SU-DHL-6 (cell line): ENCODE results near the gene NRP2.

Source experiments
- EZH2phosphoT487 ChIP-seq: fragments of 200-600 bp; sonication (generic), shearing (Covaris generic); conservative IDR thresholded peaks from 2 replicates; pipeline ENCODE4 v1.6.1; 2018; ENCODE audit warnings: mild to moderate bottlenecking, antibody characterized with exemption, low read length, moderate library complexity, mixed read lengths
- TF ChIP-seq, protein P1 (sequence below): fragments of 200-600 bp; sonication (generic); IDR thresholded peaks from one replicate; pipeline ENCODE4 v1.5.1; 2017; ENCODE audit warnings: antibody characterized with exemption, mild to moderate bottlenecking, low read length, moderate library complexity; ENCODE audit not compliant: insufficient read depth, poor library complexity, severe bottlenecking

DNA sequence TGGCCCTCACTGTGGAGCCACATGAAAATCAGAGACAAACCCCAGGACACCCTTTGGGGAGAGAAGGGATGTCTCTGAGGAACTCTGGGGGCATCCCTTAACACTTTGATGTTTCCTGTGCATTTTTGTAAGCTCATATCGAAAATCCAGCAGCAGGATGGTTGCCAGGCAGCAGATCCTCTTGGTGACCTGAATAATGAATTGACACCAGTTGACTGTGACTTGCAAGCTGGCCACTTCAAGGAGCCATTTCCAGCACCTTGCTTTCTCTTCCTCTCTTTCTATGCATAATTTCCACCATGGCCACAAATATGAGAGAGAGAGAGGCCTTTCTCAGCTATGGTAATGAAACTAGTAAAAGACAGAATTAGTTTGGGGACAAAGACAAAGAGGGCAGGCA, 91.7 kb downstream of the NRP2 start:
- TF ChIP-seq, protein P1, sequence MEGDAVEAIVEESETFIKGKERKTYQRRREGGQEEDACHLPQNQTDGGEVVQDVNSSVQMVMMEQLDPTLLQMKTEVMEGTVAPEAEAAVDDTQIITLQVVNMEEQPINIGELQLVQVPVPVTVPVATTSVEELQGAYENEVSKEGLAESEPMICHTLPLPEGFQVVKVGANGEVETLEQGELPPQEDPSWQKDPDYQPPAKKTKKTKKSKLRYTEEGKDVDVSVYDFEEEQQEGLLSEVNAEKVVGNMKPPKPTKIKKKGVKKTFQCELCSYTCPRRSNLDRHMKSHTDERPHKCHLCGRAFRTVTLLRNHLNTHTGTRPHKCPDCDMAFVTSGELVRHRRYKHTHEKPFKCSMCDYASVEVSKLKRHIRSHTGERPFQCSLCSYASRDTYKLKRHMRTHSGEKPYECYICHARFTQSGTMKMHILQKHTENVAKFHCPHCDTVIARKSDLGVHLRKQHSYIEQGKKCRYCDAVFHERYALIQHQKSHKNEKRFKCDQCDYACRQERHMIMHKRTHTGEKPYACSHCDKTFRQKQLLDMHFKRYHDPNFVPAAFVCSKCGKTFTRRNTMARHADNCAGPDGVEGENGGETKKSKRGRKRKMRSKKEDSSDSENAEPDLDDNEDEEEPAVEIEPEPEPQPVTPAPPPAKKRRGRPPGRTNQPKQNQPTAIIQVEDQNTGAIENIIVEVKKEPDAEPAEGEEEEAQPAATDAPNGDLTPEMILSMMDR, result no peak
- no peak for TF ChIP-seq EZH2phosphoT487
